Coronary artery (tissue), 2 donors: ENCODE results near the gene IGSF3.
"Not testable (repeated sequence)": the region's sequence is repeated elsewhere in the genome, so short reads cannot be mapped to it uniquely, and the experiment has no call there.

Experiments used
- DNase-seq: peaks from one replicate; pipeline ENCODE4 v3.0.0-alpha.2; 2017; ENCODE audit warnings: low spot score
- H3K27ac ChIP-seq, 2 donors: fragments of 200-600 bp; sonication (generic); one replicate each; pipeline ENCODE4 v1.5.1; 2016 to 2019
- H3K4me3 ChIP-seq: fragments of 200-600 bp; sonication (generic); 2 replicates; pipeline ENCODE4 v1.5.1; 2016; ENCODE audit warnings: mild to moderate bottlenecking, moderate library complexity
- CTCF ChIP-seq: fragments of 200-600 bp; sonication (generic); IDR thresholded peaks from one replicate; pipeline ENCODE4 v1.5.1; 2019; ENCODE audit warnings: antibody characterized with exemption

The IGSF3 gene

GRCh38 chr1:116664978-116665371, 2.6 kb downstream of the IGSF3 start:
- no peak for DNase-seq
- H3K27ac ChIP-seq, result no peak overlapping the region
- H3K4me3 ChIP-seq, result no peak overlapping the region
- TF ChIP-seq CTCF, result no peak

DNA sequence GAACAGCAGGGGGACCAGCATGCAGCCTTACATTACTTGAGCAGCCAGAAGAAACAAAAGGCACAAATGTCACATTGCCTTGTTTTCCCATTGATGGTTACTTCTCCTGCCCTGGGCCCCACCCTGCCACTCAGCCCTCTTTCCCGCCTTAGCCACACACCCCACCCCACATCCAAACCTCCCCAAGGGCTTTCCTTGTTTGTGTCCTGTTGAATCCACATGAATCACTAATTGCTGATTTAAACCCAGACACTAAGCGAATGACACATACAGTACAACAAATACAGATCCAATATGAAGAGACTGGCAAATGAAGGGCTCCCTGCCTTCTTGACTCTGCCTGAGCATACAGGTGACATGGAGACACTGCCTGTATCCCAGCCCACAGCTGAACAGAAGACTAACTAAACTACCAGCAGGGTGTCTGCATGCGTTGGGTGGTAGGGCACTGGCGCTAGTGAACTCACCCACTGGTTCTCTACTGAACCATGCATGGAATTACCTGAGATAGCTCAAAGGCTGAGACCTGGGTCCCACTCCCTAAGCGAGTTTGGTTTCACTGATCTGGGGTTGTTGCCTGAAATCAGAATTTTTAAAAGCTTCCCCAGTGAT, 3.1 kb downstream of the IGSF3 start:
- H3K27ac ChIP-seq, result no peak overlapping the region
- no peak overlapping the region for H3K4me3 ChIP-seq
- TF ChIP-seq CTCF, result no peak
- DNase-seq, result no peak

GRCh38 chr1:116663821-116664220, 3.7 kb downstream of the IGSF3 start:
- Histone ChIP-seq H3K27ac (no peak overlapping the region), H3K4me3 (no peak overlapping the region)
- TF ChIP-seq CTCF, result no peak
- no peak for DNase-seq

GRCh38 chr1:116661633-116662032, 5.9 kb downstream of the IGSF3 start:
- no peak overlapping the region for H3K27ac ChIP-seq
- no peak for DNase-seq
- no peak overlapping the region for H3K4me3 ChIP-seq
- TF ChIP-seq CTCF, result no peak

DNA sequence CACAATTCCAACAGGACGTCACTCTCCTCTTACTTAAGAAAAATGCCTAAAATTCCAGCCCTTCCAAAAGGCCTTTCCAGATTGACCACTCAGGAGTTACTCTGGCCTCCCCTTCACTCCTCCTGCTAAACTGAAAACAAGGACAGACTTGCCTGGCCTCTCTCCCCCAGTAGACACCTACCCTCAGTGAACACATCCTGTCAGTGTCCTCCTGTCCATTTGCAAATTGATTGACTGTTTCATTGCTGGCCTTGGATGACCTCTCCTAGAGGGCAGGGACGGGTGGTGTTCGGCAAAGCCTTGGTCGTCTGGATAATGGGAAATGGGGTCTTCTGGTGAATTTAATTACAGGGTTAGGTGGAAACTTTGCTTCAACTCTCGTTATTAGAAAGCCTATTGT, 8.9 kb downstream of the IGSF3 start:
- not testable (repeated sequence) for H3K4me3 ChIP-seq, DNase-seq, H3K27ac ChIP-seq

DNA sequence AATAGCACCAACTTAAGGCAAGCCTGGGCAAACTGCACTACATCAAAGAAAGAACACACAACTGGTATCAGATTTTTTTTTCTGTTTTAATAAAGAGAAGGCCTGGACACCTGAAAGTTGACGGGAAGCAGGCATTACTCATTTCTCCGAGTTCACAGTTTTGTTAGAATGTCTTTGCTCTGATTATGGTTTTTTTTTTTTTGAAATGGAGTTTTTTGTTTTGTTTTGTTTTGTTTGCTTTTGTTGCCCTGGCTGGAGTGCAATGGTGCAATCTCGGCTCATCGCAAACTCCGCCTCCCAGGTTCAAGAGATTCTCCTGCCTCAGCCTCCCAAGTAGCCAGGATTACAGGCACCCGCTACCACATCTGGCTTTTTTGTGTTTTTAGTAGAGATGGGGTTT, 9.7 kb downstream of the IGSF3 start:
- DNase-seq, H3K4me3 ChIP-seq, H3K27ac ChIP-seq: not testable (repeated sequence)

DNA sequence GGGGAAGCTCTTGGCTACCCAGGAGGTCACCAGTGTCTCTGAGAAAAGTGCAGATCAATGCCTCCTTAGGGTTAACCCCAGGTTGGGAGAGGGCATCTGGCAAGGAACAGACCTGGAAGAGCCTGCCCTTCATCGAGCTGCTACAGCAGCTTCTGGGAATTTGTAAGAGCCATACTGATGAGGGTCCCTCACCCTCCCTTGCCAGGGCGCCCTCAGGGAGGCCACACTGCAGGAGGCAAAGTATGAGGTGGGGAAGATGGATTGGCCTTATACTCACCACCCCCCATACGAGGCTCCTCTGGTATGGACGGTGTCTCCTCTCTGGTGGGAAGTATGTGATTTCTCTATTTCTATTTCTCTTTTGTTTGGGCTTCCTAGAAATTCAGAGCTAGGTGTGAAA, 13.2 kb downstream of the IGSF3 start:
- no peak overlapping the region for H3K27ac ChIP-seq
- no peak for DNase-seq
- no peak overlapping the region for H3K4me3 ChIP-seq
- TF ChIP-seq CTCF, result no peak

DNA sequence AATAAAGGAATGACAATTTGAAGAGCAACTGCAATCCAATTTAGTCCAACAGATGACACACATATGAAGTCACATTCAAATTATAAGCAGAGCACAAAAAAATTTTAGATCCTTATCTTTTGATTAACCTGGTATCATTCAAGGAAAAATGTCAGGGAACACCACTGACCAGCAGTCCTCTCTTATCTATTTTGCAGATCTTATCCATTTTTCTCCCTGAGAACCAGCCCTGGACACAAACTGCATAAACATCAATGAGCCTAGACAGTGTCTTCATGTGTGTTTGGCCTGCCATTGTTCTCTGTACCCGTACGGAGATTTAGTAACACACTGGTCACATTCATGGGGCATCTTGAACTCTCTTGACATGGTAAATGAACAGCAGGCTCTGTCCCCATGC, 14.9 kb downstream of the IGSF3 start:
- not testable (repeated sequence) for H3K27ac ChIP-seq, DNase-seq, H3K4me3 ChIP-seq

- H3K4me3 ChIP-seq, H3K27ac ChIP-seq, DNase-seq: not testable (repeated sequence)
These were observed 16.8 kb downstream of the IGSF3 start for GRCh38 chr1:116650781-116651180.

DNA sequence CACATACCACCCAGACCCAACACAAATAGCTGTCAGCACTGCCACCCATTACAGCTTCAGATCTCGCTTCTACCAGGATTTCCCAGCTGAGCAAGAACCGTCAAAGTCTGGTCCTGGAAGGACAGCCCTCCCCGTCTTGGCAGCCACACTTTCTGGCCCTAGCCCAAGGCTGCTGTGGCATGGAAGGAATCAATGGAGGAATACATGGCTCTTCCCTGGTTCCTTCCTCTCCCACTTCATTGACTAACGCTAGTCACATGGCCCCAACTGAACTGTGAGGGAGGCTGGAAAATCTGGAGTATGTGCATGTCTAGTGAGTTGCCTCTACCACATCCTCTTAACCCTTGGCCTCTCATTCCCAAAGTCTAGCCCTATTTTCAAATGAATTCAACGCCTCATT, 18.5 kb downstream of the IGSF3 start:
- not testable (repeated sequence) for H3K4me3 ChIP-seq, DNase-seq, H3K27ac ChIP-seq

- H3K27ac ChIP-seq, DNase-seq, H3K4me3 ChIP-seq: not testable (repeated sequence)
These were observed 19.2 kb downstream of the IGSF3 start for GRCh38 chr1:116648325-116648724.

DNA sequence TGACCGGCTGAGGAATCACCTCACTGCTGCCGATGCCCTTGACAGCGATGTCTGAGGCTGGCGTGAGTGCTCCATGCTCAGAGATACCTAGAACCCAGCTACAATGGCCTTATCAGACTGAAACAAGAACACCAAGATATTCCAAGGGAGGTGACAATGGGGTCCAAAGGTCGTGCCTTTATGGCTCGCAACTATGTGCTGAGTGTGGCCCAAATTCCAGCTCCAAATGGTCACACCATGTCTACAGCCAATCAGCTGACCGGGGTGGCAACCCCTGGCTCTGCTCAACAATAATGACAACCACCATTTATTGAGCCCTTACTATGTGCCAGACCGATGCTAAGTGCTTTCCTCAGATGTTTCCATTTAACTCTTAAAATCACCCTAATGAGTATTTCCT, 20.3 kb downstream of the IGSF3 start:
- DNase-seq, H3K27ac ChIP-seq, H3K4me3 ChIP-seq: not testable (repeated sequence)

- DNase-seq, H3K4me3 ChIP-seq, H3K27ac ChIP-seq: not testable (repeated sequence)
These were observed 20.8 kb downstream of the IGSF3 start for GRCh38 chr1:116646673-116647170.
